Nephron (organoid): ENCODE measurements around the gene SLC22A3.

Experiments used
- H3K27ac Mint-ChIP-seq, 3 experiments: 2 replicates each; pipeline ENCODE4 v1.8.0; 2020; ENCODE audit warnings: mixed read lengths in 3 of 3, mild to moderate bottlenecking in 2 of 3, moderate library complexity in 1 of 3
- H3K27me3 Mint-ChIP-seq: 2 replicates; pipeline ENCODE4 v1.8.0; 2021; ENCODE audit warnings: low read depth, mild to moderate bottlenecking, moderate library complexity, mixed read lengths
- H3K36me3 Mint-ChIP-seq: 2 replicates; pipeline ENCODE4 v1.8.0; 2020; ENCODE audit warnings: low read depth, mixed read lengths
- H3K4me1 Mint-ChIP-seq: 2 replicates; pipeline ENCODE4 v1.8.0; 2020; ENCODE audit warnings: mixed read lengths
- H3K4me3 Mint-ChIP-seq, 3 experiments: 2 replicates each; pipeline ENCODE4 v1.8.0; 2020; ENCODE audit warnings: mild to moderate bottlenecking in 3 of 3, mixed read lengths in 3 of 3, moderate library complexity in 2 of 3
- H3K9me3 Mint-ChIP-seq: 2 replicates; pipeline ENCODE4 v1.8.0; 2020; ENCODE audit warnings: mixed read lengths
- CTCF ChIP-seq, 3 experiments: fragments of 200-600 bp; sonication (generic); IDR thresholded peaks; one replicate each; pipeline ENCODE4 v1.5.0; 2021; ENCODE audit warnings: antibody characterized with exemption in 3 of 3; ENCODE audit not compliant: unreplicated experiment in 3 of 3

The SLC22A3 gene

DNA sequence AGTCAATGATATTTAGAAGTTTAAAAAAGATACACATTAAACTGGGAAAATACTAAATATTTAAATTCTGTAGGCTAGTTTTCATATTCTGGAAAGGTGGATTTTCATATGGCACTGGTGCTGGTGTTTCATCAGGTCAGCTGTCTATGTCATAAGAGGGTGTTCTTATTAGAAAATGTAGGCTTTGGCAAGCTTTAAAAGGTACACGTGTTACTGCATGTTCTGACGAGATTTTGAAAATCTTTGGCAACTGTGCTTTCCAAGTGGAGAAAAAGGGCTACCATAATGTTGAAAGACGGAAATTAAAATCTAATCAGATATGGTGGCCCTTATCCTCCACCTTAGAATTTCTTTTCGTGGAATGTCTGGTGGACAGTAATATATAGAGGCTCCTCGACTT is 30.0 kb downstream of the SLC22A3 start:
- Mint-ChIP-seq H3K9me3 (peaks cover 15% of the 10 kb centered on the region), H3K36me3 (no peaks in the 10 kb centered on the region), H3K27ac (peak overlapping the region in 1 of 3 experiments; percentile 67), H3K4me3 (peak overlapping the region in 1 of 3 experiments; percentile 20), H3K27me3 (no peaks in the 10 kb centered on the region), H3K4me1 (peaks cover 14% of the 10 kb centered on the region)
- no peak for TF ChIP-seq CTCF (IDR thresholded peaks at IDR 0.05; ENCODE audit: unreplicated experiment in 3 of 3)

GRCh38 chr6:160378882-160379281 is 30.7 kb downstream of the SLC22A3 start:
- Mint-ChIP-seq H3K4me1 (peaks cover 14% of the 10 kb centered on the region), H3K9me3 (peaks cover 14% of the 10 kb centered on the region), H3K27me3 (no peaks in the 10 kb centered on the region), H3K36me3 (no peaks in the 10 kb centered on the region), H3K4me3 (peak overlapping the region in 1 of 3 experiments; percentile 20), H3K27ac (peak overlapping the region in 1 of 3 experiments; percentile 67)
- no peak for TF ChIP-seq CTCF (IDR thresholded peaks at IDR 0.05; ENCODE audit: unreplicated experiment in 3 of 3)

DNA sequence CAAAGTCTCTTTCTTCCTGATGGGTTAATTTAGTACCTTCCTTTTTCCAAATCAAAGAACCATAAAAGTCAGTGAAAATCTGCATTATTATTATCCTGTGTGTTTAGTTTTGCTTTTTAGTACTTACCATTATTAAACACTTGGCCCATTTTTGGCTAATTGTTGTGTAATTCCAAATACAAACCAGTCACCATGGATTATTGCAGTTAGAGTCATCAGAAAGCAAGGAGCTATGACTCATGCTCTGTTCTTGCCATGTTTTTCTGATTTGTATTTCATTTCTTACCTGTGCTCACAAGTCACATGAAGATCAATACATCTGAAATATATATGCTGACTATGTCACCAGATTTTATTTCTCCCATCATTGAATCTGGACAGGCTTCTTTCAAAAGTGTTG is 31.3 kb downstream of the SLC22A3 start:
- Mint-ChIP-seq H3K4me3 (no peak overlapping the region), H3K27ac (peak overlapping the region in 1 of 3 experiments; percentile 67), H3K9me3 (peaks cover 14% of the 10 kb centered on the region), H3K36me3 (no peaks in the 10 kb centered on the region), H3K27me3 (no peaks in the 10 kb centered on the region), H3K4me1 (peaks cover 14% of the 10 kb centered on the region)
- TF ChIP-seq CTCF (IDR thresholded peaks at IDR 0.05; ENCODE audit: unreplicated experiment in 3 of 3): no peak

- no peak overlapping the region for H3K27ac Mint-ChIP-seq
- H3K36me3 Mint-ChIP-seq: no peaks in the 10 kb centered on the region
- H3K4me3 Mint-ChIP-seq: no peak overlapping the region
- H3K9me3 Mint-ChIP-seq: peaks cover 20% of the 10 kb centered on the region
- H3K27me3 Mint-ChIP-seq: no peaks in the 10 kb centered on the region
- peaks cover 45% of the 10 kb centered on the region for H3K4me1 Mint-ChIP-seq
- TF ChIP-seq CTCF (IDR thresholded peaks at IDR 0.05; ENCODE audit: unreplicated experiment in 3 of 3): no peak
Measured at GRCh38 chr6:160382946-160383345, 34.8 kb downstream of the SLC22A3 start.

GRCh38 chr6:160386869-160387530 is 38.8 kb downstream of the SLC22A3 start:
- Mint-ChIP-seq H3K4me3 (no peak overlapping the region), H3K27me3 (peaks cover 4% of the 10 kb centered on the region), H3K27ac (peak overlapping the region in 2 of 3 experiments; percentile 53), H3K9me3 (peaks cover 19% of the 10 kb centered on the region), H3K4me1 (peaks cover 55% of the 10 kb centered on the region), H3K36me3 (no peaks in the 10 kb centered on the region)
- TF ChIP-seq CTCF (IDR thresholded peaks at IDR 0.05; ENCODE audit: unreplicated experiment in 3 of 3): no peak
